Measurements from ENCODE around the gene LARP1B.
"Not testable (repeated sequence)": the region's sequence is repeated elsewhere in the genome, so short reads cannot be mapped to it uniquely, and the experiment has no call there.

LARP1B gene

DNA sequence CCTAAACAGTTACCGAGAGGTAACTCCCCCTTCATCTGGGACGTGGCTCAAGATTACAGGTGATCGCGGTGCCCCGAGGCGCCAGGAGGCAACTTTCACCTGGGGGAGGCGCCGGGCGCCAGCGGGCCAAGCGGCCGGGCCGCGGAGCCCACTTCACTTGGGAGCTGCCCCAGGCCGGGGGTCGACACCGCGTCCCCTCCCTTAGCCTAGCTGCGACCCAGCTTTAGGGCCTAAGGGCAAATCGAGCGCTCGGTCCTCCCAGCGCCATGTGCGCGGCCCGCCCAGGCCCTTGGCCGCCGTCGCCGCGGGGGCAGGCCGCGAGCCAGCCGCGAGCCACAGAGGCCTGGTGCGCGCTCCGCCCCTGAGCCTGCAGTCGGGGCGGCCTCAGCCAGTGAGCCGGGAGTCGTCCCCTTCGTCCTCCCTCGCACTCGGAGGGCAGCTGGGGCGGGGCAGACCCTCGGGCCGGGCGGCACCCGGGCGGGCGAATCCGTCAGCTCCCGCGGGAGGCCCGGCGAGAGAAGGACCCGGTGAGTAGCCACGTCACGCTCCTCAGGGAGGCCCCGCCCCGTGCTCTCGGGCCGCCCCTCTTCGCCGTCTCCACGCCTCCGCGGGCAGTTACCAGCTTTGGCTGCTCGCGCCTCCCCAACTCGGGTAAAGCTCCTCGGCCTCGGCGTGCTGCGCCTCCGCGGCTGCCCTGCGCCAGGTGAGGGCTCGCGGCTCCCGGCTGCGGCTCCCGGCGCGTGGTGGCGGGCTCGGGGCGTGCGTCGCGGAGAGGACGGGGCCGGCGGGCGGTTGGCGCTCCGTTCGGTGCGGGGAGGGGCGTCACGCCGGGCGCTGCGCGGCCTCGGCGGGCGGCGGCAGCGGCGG is at the start of gene LARP1B:
Gene LARP1B (plus strand): TSS at position 614 of the 867 bp plus-strand sequence. CDS start 13,640 bp downstream, outside the sequence.
- FAIRE-seq, result no peak

DNA sequence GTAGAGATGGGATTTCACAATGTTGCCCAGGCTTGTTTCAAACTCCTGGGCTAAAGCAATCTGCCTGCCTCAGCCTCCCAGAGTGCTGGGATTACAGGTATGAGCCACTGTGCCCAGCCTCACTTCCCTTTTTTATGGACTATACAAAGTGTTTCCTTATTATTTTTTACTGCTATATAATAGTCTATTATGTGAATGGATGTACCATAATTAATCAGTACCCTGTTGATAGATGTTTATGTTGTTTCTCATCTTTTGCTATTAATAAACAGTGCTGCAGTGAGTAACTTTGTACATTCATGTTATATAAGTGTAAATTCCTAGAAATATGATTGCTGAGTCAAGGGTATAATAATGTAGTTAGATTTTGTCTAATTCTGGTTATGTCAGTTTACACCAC is 35.8 kb upstream of the LARP1B start:
- no peak for FAIRE-seq

DNA sequence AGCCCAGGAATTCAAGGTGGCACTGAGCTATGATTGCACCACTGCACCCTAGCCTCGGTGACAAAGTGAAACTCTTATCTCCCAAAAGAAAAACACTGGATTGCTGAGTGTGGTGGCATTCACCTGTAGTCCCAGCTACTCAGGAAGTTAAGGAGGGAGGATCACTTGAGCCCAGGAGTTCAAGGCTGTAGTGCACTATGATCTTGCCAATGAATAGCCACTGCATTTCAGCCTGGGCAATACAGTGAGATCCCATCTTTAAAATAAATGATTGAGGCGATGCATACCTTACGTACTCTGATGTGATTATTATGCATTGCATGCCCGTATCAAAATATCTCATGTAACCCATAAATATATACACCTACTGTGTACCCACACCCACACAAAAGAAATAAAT is 31.2 kb upstream of the LARP1B start:
- FAIRE-seq, result no peak

GRCh38 chr4:128031756-128032384 is 29.2 kb upstream of the LARP1B start:
- no peak for FAIRE-seq

GRCh38 chr4:128039568-128039967 is 21.5 kb upstream of the LARP1B start:
- FAIRE-seq, result no peak

DNA sequence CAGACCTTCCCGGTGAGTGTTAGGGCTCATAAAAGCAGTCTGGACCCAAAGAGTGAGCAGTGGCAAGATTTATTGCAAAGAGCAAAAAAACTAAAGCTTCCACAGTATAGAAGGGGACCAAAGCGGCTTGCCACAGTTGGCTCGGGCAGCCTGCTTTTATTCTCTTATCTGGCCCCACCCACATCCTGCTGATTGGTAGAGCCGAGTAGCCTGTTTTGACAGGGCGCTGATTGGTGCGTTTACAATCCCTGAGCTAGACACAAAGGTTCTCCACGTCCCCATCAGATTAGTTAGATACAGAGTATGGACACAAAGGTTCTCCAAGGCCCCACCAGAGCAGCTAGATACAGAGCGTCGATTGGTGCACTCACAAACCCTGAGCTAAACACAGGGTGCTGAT is 14.1 kb upstream of the LARP1B start:
- FAIRE-seq, result not testable (repeated sequence)

- not testable (repeated sequence) for FAIRE-seq
These were observed 13.6 kb upstream of the LARP1B start for GRCh38 chr4:128047514-128047913.

- not testable (repeated sequence) for FAIRE-seq
These were observed 9.9 kb upstream of the LARP1B start for GRCh38 chr4:128051229-128051628.

- FAIRE-seq, result not testable (repeated sequence)
These were observed 6.2 kb upstream of the LARP1B start for GRCh38 chr4:128054907-128055306.

DNA sequence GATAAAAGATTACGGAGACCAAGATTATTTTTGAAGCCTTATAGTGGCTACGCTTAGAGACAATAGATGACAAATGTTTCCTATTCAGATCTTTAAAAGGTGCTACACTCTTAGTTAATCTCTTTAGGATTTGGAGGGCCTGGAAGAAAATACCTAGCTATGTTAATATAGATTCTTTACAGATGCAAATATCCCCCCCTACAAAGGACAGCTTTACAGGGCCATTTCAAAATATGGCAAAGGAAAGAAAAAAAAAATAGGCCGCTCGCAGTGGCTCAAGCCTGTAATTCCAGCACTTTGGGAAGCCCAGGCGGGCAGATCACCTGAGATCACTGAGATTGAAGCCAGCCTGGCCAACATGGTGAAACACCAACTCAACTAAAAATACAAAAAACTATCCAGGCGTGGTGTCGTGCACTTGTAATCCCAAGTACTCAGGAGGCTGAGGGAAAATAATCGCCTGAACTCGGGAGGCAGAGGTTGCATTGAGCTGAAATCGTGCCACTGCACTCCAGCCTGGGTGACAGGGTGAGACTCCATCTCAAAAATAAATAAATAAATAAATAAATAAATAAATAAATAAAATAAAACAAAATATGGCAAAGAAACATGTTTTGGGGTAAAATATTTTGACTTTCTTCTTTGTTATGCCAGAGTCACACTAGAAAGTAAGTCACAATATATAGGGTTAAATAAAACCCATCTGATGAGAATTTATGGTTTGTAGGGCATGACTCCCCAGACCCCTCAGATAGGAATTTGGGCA is 5.5 kb upstream of the LARP1B start:
- not testable (repeated sequence) for FAIRE-seq

- no peak for FAIRE-seq
These were observed 4.7 kb upstream of the LARP1B start for GRCh38 chr4:128056396-128056795.

- peak; percentile 92 for FAIRE-seq
These were observed 902 bp upstream of the LARP1B start for GRCh38 chr4:128060121-128060698.

DNA sequence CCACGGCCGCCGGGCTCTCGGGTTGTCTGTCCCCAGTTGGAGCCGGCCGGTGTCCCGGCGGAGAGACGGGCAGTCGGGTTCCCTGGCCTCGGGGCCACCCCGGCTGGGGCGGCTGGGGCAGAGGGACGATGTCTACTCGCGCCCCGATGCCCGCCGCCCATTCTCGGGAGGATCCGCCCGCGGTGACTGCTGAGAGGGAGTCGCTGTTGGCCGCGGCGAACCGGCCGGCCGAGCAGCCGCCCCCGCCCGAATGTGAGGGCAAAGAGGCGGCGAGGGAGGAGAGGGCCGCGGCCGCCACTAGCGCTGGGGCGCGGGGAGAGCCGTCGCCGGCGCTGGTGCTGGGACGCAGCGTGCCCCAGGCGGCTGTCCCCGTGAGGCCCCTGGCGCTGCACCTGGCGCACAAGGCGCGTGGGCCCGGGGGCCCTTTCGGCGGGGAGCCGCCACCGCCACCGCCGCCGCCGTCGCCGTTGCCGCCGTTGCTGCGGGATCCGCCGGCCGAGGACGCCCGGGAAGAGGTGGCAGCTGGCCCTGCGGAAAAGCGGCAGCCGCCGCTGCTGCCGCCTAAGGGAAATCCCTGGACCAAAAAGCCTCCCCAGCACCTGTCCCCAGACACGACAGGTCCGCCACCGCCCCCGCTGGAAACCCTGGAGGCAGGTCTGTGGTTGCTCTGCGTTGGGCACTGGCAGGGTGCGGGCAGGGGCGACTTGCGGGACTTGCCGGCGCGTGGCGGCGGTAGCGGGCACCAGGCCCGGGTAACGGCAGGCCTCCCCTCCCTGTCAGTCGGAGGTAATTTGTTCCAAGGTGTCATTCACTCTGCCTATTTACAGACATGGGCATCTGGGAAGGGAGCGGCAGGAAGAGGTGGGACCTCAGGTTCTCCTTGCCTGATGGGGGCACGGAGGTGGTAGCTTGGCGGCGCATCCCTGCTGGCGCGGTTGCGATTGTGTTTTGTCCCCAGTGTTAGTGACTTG is 739 bp downstream of the LARP1B start:
- no peak for FAIRE-seq

DNA sequence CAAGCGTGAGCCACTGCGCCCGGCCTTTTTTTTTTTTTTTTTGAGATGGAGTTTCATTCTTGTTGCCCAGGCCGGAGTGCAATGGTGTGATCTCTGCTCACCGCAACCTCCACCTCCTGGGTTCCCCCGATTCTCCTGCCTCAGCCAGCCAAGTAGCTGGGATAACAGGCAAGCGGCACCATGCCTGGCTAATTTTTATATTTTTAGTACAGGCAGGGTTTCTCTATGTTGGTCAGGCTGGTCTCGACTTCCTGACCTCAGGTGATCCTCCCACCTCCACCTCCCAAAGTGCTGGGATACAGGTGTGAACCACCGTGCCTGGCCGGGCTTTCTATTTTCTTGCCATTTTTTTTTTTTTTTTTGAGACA is 5.3 kb downstream of the LARP1B start:
- not testable (repeated sequence) for FAIRE-seq

DNA sequence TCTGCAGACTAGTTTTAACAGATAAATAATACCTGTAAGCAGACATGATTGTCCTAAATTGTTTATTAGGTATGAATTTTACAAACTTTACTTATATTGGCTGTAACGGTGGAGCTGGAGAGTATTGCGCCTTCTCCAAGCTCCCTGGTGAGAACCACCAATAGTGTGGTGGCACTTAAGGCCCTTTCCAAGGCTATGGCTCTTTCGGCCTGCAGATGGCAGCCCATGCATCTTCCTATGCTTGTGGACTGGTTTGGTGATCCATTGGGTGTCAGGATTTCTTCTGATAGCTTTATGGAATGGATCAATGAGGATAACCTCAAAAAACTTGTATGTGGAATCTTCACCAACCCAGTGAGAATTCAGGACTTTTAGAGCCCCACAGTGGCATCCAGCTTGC is 7.8 kb downstream of the LARP1B start:
- no peak for FAIRE-seq

DNA sequence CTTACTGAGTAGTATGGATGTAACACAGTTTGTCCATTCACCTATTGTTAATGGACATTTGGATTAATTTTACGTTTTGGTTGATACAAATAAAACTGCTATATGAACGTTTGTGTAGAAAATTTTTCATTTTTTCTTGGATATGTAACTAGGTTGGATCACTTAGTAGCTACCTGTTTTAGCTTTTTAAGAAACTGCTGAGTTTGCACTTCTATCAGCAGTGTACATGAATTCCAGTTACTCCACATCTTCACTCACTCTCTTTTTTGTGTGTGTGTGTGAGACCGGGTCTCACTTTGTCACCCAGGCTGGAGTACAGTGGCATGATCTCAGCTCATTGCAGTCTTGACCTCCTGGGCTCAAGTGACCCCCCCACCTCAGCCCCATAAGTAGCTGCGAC is 15.4 kb downstream of the LARP1B start:
- FAIRE-seq, result no peak

DNA sequence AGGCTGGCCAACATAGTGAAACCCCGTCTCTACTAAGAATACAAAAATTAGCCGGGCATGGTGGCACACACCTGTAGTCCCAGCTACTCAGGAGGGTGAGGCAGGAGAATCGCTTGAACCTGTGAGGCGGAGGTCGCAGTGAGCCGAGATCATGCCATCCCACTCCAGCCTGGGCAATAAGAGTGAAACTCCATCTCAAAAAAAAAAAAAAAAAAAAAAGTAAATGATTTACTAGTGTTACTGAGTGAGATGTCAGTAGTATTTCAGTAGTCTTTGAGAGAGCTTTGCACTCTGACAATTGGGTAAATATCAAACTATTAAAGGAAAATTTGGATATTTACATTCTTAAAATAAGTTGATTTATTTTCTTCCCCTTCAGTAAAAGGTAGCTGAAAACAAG is 34.2 kb downstream of the LARP1B start:
- FAIRE-seq, result not testable (repeated sequence)

DNA sequence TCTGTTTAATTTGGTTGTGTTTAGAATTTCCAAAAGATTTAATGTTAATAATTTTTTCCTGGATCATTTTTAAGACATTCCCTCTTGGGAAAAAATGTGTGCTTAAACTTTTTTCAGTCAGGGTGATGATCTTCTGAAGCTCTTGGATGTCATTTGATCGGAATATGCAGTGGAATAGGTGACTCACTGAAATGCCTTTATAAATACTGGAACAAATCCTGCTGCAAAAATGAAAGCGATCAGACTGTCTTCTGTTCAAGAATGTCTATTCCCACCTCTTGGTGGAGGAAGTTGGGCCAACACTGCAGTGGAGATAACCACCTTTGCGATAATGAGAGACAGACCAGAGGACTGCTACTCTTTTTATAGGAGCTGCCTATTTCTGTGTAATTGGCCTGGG is 46.7 kb downstream of the LARP1B start:
- FAIRE-seq, result no peak

DNA sequence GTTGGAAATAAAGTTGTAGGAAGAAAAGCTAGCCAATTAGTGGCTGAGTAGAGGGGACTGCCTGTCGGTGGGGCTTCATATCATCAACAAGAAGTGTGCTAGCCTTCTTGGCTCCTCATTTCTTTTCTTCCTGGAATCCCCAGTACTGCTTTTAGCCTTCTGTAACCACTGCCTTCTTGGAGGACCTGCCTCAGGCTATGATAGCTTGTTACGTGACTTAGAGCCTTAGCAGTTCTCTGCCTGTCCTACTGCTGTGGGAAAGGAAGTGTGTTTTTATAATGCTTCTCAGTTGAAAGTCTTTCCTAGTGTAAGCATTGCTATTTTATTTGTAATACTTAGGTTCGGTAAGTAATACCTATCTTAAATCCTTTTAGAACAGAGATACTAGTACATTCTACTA is 61.9 kb downstream of the LARP1B start:
- no peak for FAIRE-seq

- FAIRE-seq, result no peak
These were observed 69.5 kb downstream of the LARP1B start for GRCh38 chr4:128130621-128131020.

DNA sequence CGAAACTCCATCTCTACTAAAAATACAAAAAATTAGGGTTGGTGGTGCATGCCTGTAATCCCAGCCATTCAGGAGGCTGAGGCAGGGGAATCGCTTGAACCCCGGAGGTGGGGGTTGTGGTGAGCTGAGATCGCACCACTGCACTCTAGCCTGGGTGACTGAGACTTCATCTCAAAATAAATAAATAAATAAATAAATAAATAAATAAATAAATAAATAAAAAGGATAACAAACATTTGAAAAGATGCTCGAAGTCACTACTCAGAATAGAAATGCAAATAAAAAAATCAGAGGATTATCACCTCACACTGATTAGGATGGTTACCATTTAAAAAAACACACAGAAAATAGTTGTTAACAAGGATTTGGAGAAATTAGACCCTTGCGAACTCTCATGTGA is 73.8 kb downstream of the LARP1B start:
- FAIRE-seq, result no peak

GRCh38 chr4:128135391-128135790 is 74.3 kb downstream of the LARP1B start:
- FAIRE-seq, result no peak

All from islet of Langerhans (tissue), 1 donor.